Right lobe of liver (tissue), 4 donors: Measurements from ENCODE around the gene STAG2.

ENCODE experiments used
- POLR2A ChIP-seq: fragments of 450-650 bp; IDR thresholded peaks from one replicate; pipeline ENCODE4 v1.6.1; 2017; ENCODE audit warnings: antibody characterized with exemption, mild to moderate bottlenecking
- TF ChIP-seq, protein P1 (sequence below), 4 donors: fragments of 200-600 bp in 3 of 4; fragments of 450-650 bp in 1 of 4; IDR thresholded peaks; one replicate each; pipeline versions ENCODE4 v1.5.1 to v1.8.0; 2016 to 2022; ENCODE audit warnings: antibody characterized with exemption in 4 of 4, mild to moderate bottlenecking in 2 of 4
- donor health status: DM: no; HTN: no; CAD: no.
- donor health status: DM: no; HTN: no; CAD: no.
- donor health status: DM: no; HTN: yes; CAD: no.

GRCh38 chrX:124086411-124086810 lies 124.9 kb downstream of the STAG2 start:
- TF ChIP-seq, protein P1, sequence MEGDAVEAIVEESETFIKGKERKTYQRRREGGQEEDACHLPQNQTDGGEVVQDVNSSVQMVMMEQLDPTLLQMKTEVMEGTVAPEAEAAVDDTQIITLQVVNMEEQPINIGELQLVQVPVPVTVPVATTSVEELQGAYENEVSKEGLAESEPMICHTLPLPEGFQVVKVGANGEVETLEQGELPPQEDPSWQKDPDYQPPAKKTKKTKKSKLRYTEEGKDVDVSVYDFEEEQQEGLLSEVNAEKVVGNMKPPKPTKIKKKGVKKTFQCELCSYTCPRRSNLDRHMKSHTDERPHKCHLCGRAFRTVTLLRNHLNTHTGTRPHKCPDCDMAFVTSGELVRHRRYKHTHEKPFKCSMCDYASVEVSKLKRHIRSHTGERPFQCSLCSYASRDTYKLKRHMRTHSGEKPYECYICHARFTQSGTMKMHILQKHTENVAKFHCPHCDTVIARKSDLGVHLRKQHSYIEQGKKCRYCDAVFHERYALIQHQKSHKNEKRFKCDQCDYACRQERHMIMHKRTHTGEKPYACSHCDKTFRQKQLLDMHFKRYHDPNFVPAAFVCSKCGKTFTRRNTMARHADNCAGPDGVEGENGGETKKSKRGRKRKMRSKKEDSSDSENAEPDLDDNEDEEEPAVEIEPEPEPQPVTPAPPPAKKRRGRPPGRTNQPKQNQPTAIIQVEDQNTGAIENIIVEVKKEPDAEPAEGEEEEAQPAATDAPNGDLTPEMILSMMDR (IDR thresholded peaks at IDR 0.05), result no peak
- TF ChIP-seq POLR2A, result no peak
